Fibroblast of lung (primary cell): ENCODE data around the gene IL1F10.

ENCODE experiments used
- EZH2 ChIP-seq: IDR thresholded peaks from 2 replicates; pipeline ENCODE4 v1.5.1; 2012; ENCODE audit warnings: low read length, control low read depth, mild to moderate bottlenecking; ENCODE audit errors: missing control alignments
- TF ChIP-seq, protein P1 (sequence below), 2 donors: IDR thresholded peaks in 1 of 2; conservative IDR thresholded peaks in 1 of 2; 1 replicate in 1 of 2; 2 replicates in 1 of 2; pipeline ENCODE4 v1.5.1; 2011 to 2012; ENCODE audit warnings: low read length in 2 of 2, control low read depth in 1 of 2, inconsistent platforms in 1 of 2, low read depth in 1 of 2, mild to moderate bottlenecking in 1 of 2

DNA sequence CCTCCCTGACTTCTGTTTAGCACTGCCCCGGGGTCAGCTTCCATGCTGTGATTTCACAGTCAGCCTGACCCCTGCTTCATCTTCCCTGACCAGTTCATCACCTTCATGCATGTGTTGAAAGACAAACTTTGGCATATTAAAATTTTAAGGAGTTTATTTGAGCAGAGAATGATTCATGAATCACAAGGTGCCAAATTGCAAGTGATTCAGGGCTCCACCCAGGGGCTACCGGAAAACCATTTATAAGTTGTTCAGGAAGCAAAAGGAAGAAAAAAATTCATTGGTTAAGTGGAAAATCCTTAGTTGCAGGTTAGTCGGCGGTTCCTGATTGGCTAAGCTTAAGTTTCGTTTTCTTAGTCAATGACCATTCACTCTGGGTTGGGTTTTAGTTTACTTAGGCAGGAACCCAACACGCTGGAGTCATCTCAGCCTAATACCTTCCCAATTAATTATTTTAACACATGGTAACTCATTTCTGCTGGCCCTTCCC lies 10.6 kb downstream of the IL1F10 start:
- TF ChIP-seq, protein P1, sequence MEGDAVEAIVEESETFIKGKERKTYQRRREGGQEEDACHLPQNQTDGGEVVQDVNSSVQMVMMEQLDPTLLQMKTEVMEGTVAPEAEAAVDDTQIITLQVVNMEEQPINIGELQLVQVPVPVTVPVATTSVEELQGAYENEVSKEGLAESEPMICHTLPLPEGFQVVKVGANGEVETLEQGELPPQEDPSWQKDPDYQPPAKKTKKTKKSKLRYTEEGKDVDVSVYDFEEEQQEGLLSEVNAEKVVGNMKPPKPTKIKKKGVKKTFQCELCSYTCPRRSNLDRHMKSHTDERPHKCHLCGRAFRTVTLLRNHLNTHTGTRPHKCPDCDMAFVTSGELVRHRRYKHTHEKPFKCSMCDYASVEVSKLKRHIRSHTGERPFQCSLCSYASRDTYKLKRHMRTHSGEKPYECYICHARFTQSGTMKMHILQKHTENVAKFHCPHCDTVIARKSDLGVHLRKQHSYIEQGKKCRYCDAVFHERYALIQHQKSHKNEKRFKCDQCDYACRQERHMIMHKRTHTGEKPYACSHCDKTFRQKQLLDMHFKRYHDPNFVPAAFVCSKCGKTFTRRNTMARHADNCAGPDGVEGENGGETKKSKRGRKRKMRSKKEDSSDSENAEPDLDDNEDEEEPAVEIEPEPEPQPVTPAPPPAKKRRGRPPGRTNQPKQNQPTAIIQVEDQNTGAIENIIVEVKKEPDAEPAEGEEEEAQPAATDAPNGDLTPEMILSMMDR (conservative IDR thresholded peaks at IDR 0.05 in 1 of 2, IDR thresholded peaks at IDR 0.05 in 1 of 2; ENCODE audit: low read depth in 1 of 2, low read length in 2 of 2), result no peak
- TF ChIP-seq EZH2, result no peak
